GM12878 (cell line): ENCODE results near the gene METAP1. TPM values are rescaled to one million over a fixed set of nuclear protein-coding genes. Genes with fewer than 3 reads are reported as not detected.

Source experiments
- ATAC-seq: fragments of 200-7000 bp; cut with Tn5 transposase; 3 replicates; pipeline ENCODE4 v1.9.1; 2020; ENCODE audit warnings: mild to moderate bottlenecking, moderate library complexity
- BruUV-seq: library from RNA; stranded (reverse); fragments of 400-500 nt; replicated peaks from 2 replicates; lab custom pipeline; 2021; lab: Mats Ljungman, UMichigan
- CTCF ChIA-PET: fragments of 300-600 bp; sonication (Branson Sonifier 250); formaldehyde crosslinking; extraction: SDS; loops from one replicate; lab custom pipeline; 2021; ENCODE audit warnings: inconsistent platforms; lab: Yijun Ruan, JAX
- POLR2A ChIA-PET: fragments of 350-600 bp; formaldehyde crosslinking; extraction: SDS; loops from one replicate; lab custom pipeline; 2021; ENCODE audit warnings: inconsistent platforms; lab: Charles Lee
- RAD21 ChIA-PET: fragments of 300-600 bp; sonication (Branson Sonifier 250); formaldehyde crosslinking; loops from one replicate; lab custom pipeline; 2023; ENCODE audit warnings: antibody characterized with exemption; ENCODE audit not compliant: unreplicated experiment; lab: Charles Lee
- SMC1A ChIA-PET: fragments of 300-600 bp; sonication (Branson Sonifier 250); formaldehyde crosslinking; loops from one replicate; lab custom pipeline; 2023; ENCODE audit not compliant: unreplicated experiment, uncharacterized antibody; lab: Charles Lee
- DNase-seq: peaks from one replicate; pipeline ENCODE4 v3.0.0-alpha.2; 2011; ENCODE audit warnings: low read depth, low spot score
- FAIRE-seq: peaks from 3 replicates; lab custom pipeline; 2011; peaks lifted over from hg19 to GRCh38; lab: Jason Lieb, UNC
- H2AFZ ChIP-seq: 2 replicates; pipeline ENCODE4 v1.6.0; 2011; ENCODE audit warnings: low read depth, low read length, control low read depth; ENCODE audit not compliant: control insufficient read depth
- H3K27ac ChIP-seq: 2 replicates; pipeline ENCODE4 v1.5.1; 2011; ENCODE audit warnings: control low read depth; ENCODE audit not compliant: control insufficient read depth, insufficient read depth
- H3K27me3 ChIP-seq, 2 experiments: replicated peaks in 1 of 2; 2 replicates each; pipeline versions ENCODE4 v1.6.0 to v1.6.1; 2011; ENCODE audit warnings: low read length in 1 of 2; ENCODE audit not compliant: control insufficient read depth in 2 of 2, insufficient read depth in 2 of 2
- H3K36me3 ChIP-seq, 2 experiments: 2 replicates each; pipeline ENCODE4 v1.5.1; 2011; ENCODE audit warnings: low read length in 1 of 2; ENCODE audit not compliant: control insufficient read depth in 2 of 2, insufficient read depth in 2 of 2
- H3K4me1 ChIP-seq: 2 replicates; pipeline ENCODE4 v1.6.1; 2011; ENCODE audit warnings: mild to moderate bottlenecking, low read length, moderate library complexity, mixed read lengths; ENCODE audit not compliant: control insufficient read depth, insufficient read depth
- H3K4me2 ChIP-seq: 2 replicates; pipeline ENCODE4 v1.6.0; 2011; ENCODE audit warnings: control low read depth; ENCODE audit not compliant: control insufficient read depth, insufficient read depth
- H3K4me3 ChIP-seq: fragments of 200-600 bp; sonication (generic); 2 replicates; pipeline ENCODE4 v1.5.1; 2016
- H3K79me2 ChIP-seq: 2 replicates; pipeline ENCODE4 v1.6.0; 2011; ENCODE audit warnings: low read length; ENCODE audit not compliant: control insufficient read depth, insufficient read depth
- H3K9ac ChIP-seq: 2 replicates; pipeline ENCODE4 v1.8.0; 2011; ENCODE audit warnings: low read length, control low read depth, mixed read lengths; ENCODE audit not compliant: control insufficient read depth, insufficient read depth
- H3K9me3 ChIP-seq: replicated peaks from 3 replicates; pipeline ENCODE4 v1.5.1; 2011; ENCODE audit warnings: mild to moderate bottlenecking, low read length; ENCODE audit not compliant: control insufficient read depth, insufficient read depth
- H4K20me1 ChIP-seq: 2 replicates; pipeline ENCODE4 v1.6.0; 2011; ENCODE audit not compliant: control insufficient read depth, insufficient read depth
- CBX5 ChIP-seq: sonication (generic); IDR thresholded peaks from 2 replicates; pipeline ENCODE4 v1.6.1; 2016; ENCODE audit warnings: low read depth, moderate library complexity, mild to moderate bottlenecking, inconsistent platforms
- ETV6 ChIP-seq, 2 experiments: fragments of 450-650 bp in 1 of 2; IDR thresholded peaks in 1 of 2; conservative IDR thresholded peaks in 1 of 2; 2 replicates each; pipeline ENCODE4 v1.6.1; 2014; ENCODE audit warnings: antibody characterized with exemption in 1 of 2, borderline replicate concordance in 1 of 2, low read depth in 1 of 2, mild to moderate bottlenecking in 1 of 2, moderate library complexity in 1 of 2
- HDGF ChIP-seq: fragments of 450-650 bp; IDR thresholded peaks from 2 replicates; pipeline ENCODE4 v1.6.1; 2016; ENCODE audit warnings: antibody characterized with exemption
- IRF4 ChIP-seq: IDR thresholded peaks from 2 replicates; pipeline ENCODE4 v1.6.1; 2011; ENCODE audit warnings: low read depth, low read length
- KAT2A ChIP-seq: conservative IDR thresholded peaks from 2 replicates; pipeline ENCODE4 v1.6.1; 2011; ENCODE audit warnings: low read depth, low read length; ENCODE audit not compliant: control insufficient read depth
- MAX ChIP-seq: IDR thresholded peaks from 2 replicates; pipeline ENCODE4 v1.6.1; 2012; ENCODE audit warnings: low read depth, low read length, improper control_type of control experiment
- RELA ChIP-seq: fragments of 450-650 bp; IDR thresholded peaks from 2 replicates; pipeline ENCODE4 v1.8.0; 2014; ENCODE audit warnings: borderline replicate concordance; ENCODE audit not compliant: partially characterized antibody
- RELB ChIP-seq: fragments of 450-650 bp; IDR thresholded peaks from 2 replicates; pipeline ENCODE4 v1.6.1; 2017; ENCODE audit warnings: low read depth, mild to moderate bottlenecking, moderate library complexity
- RUNX3 ChIP-seq: IDR thresholded peaks from 2 replicates; pipeline ENCODE4 v1.6.1; 2012; ENCODE audit warnings: low read length, inconsistent platforms
- SPI1 ChIP-seq: IDR thresholded peaks from 2 replicates; pipeline ENCODE4 v1.6.1; 2011; ENCODE audit warnings: low read depth, mild to moderate bottlenecking, low read length, moderate library complexity, borderline replicate concordance; ENCODE audit not compliant: insufficient read depth
- SREBF1 ChIP-seq: IDR thresholded peaks from 2 replicates; pipeline ENCODE4 v1.6.1; 2012; ENCODE audit warnings: mild to moderate bottlenecking, low read length
- STAT1 ChIP-seq: fragments of 450-650 bp; conservative IDR thresholded peaks from 2 replicates; pipeline ENCODE4 v1.6.1; 2014; ENCODE audit warnings: antibody characterized with exemption, mild to moderate bottlenecking
- TCF3 ChIP-seq: IDR thresholded peaks from 2 replicates; pipeline ENCODE4 v1.6.1; 2012; ENCODE audit warnings: low read depth, mild to moderate bottlenecking, low read length, borderline replicate concordance; ENCODE audit not compliant: insufficient read depth
- WGBS: methylation state at CpG from one replicate; pipeline ENCODE4 v1.1.6; 2016; ENCODE audit warnings: low lambda C conversion rate; ENCODE audit not compliant: insufficient replicate concordance, insufficient coverage; ENCODE audit errors: missing lambda C conversion rate; 5-methylcytosine and 5-hydroxymethylcytosine counted together
- in situ Hi-C: fragments of 300-500 bp; cut with MboI; formaldehyde crosslinking; loops from 9 replicates; pipeline ENCODE4 v1.14.3; 2018; ENCODE audit warnings: mixed read lengths
- intact Hi-C: fragments of 100-400 bp; cut with micrococcal nuclease; formaldehyde crosslinking; loops from one replicate; pipeline ENCODE4 v1.14.2; 2022; ENCODE audit not compliant: unreplicated experiment
- polyA plus RNA-seq, 11 experiments: library from polyadenylated mRNA; depleted of rRNA in 4 of 11; unstranded in 6 of 11; stranded (reverse) in 5 of 11; fragments of >200 nt; fragmentation: Nextera tagmentation in 4 of 11; fragmentation: Illumina TruSeq in 1 of 11; extraction: Ambion mirVana in 4 of 11; extraction: Trizol in 1 of 11; gene quantifications; 1 replicate in 1 of 11; 2 replicates in 10 of 11; pipeline versions ENCODE4 v1.2.1 to v1.2.3, GENCODE V29; 2011 to 2016; ENCODE audit warnings: inconsistent platforms in 2 of 11, missing spikeins in 2 of 11, low read depth in 1 of 11
- total RNA-seq, 4 experiments: library from RNA; depleted of rRNA in 3 of 4; stranded (reverse); fragments of >200 nt in 3 of 4; fragmentation: Illumina TruSeq in 1 of 4; extraction: Trizol in 1 of 4; gene quantifications; 2 replicates each; pipeline versions ENCODE4 v1.2.1 to v1.2.3, GENCODE V29; 2013 to 2021

Gene METAP1
- total and polyA plus RNA-seq, 10 of the 15 experiments (the other 5 are each of a cell fraction or from before 2014, with no cell fraction given) = 22.7 to 71.4 (median 45.1) TPM

GRCh38 chr4:99052902-99053301 is 57.4 kb downstream of the METAP1 start:
- Histone ChIP-seq H3K9ac (no peak overlapping the region), H3K36me3 (peaks cover 5 to 16% of the 10 kb centered on the region in 2 experiments; a peak in 3 of 4 replicates), H2AFZ (no peak overlapping the region), H3K4me1 (peaks cover 10% of the 10 kb centered on the region), H3K27ac (no peak overlapping the region), H3K79me2 (no peaks in the 10 kb centered on the region), H3K27me3 (no peaks in the 10 kb centered on the region), H3K4me3 (no peak overlapping the region), H4K20me1 (no peaks in the 10 kb centered on the region), H3K9me3 (no peaks in the 10 kb centered on the region), H3K4me2 (no peak overlapping the region)
- ATAC-seq (no peak), DNase-seq (no peak), FAIRE-seq (no peak)
- SMC1A ChIA-PET = interaction anchor here (0.6 to 8.3 kb wide), 4 partner anchors 23 to 56 kb away, joined by 3 to 166 read pairs (median 4); partner anchors contain the start of gene METAP1
- POLR2A ChIA-PET = interaction anchor here (0.6 kb wide), 1 partner anchor 161 kb away, joined by 8 read pairs; no protein-coding TSS in a partner anchor
- no TSS peak for BruUV-seq
- no peak for TF ChIP-seq STAT1
- TF ChIP-seq SPI1 = no peak
- TF ChIP-seq SREBF1 = no peak
- TF ChIP-seq TCF3 = no peak
- CTCF ChIA-PET = interaction anchor here (0.9 to 9.2 kb wide), 2 partner anchors 15 to 53 kb away, joined by 5 to 287 read pairs; partner anchors contain the start of gene METAP1
- RAD21 ChIA-PET = interaction anchor here (1.6 to 5.3 kb wide), 3 partner anchors 26 to 352 kb away, joined by 3 to 103 read pairs (median 5); partner anchors contain the start of gene METAP1
- intact Hi-C loops (loop anchor here (10.0 kb wide), 1 partner anchor 398 kb away; the partner anchor contains the start of gene TSPAN5), in situ Hi-C loops (loop anchor here (5.0 to 10.0 kb wide), 2 partner anchors 56 to 908 kb away; partner anchors contain the start of genes METAP1 and STPG2)

GRCh38 chr4:99054428-99054994 is 59.0 kb downstream of the METAP1 start:
- Histone ChIP-seq H3K27me3 (no peaks in the 10 kb centered on the region), H2AFZ (no peak overlapping the region), H3K9ac (no peak overlapping the region), H3K9me3 (no peaks in the 10 kb centered on the region), H3K27ac (no peak overlapping the region), H3K36me3 (peaks cover 5 to 15% of the 10 kb centered on the region in 2 experiments; a peak in 3 of 4 replicates), H3K4me1 (peaks cover 10% of the 10 kb centered on the region), H3K79me2 (no peaks in the 10 kb centered on the region), H4K20me1 (no peaks in the 10 kb centered on the region), H3K4me2 (no peak overlapping the region), H3K4me3 (no peak overlapping the region)
- ChIA-PET RAD21 (interaction anchor here (0.9 to 5.3 kb wide), 7 partner anchors 28 to 587 kb away, joined by 3 to 103 read pairs (median 5); partner anchors contain the start of gene METAP1), POLR2A (interaction anchor here (1.1 kb wide), 1 partner anchor 59 kb away, joined by 4 read pairs; the partner anchor contains the start of gene METAP1), SMC1A (interaction anchor here (0.6 to 8.3 kb wide), 9 partner anchors 22 to 748 kb away, joined by 3 to 166 read pairs (median 4); partner anchors contain the start of gene METAP1), CTCF (interaction anchor here (0.7 to 9.2 kb wide), 6 partner anchors 19 to 587 kb away, joined by 3 to 287 read pairs (median 5); partner anchors contain the start of gene METAP1)
- peak; percentile 79 for ATAC-seq
- intact Hi-C loops (loop anchor here (10.0 kb wide), 1 partner anchor 400 kb away; the partner anchor contains the start of gene TSPAN5), in situ Hi-C loops (loop anchor here (5.0 to 10.0 kb wide), 2 partner anchors 57 to 910 kb away; partner anchors contain the start of genes METAP1 and STPG2)
- 15% methylated on average over 3 of the region's 3 CpGs for WGBS
- DNase-seq = peak; percentile 26
- no TSS peak for BruUV-seq
- no peak for FAIRE-seq
- TF ChIP-seq MAX (no peak), ETV6 (conservative IDR thresholded peaks at IDR 0.05 in 1 of 2, IDR thresholded peaks at IDR 0.05 in 1 of 2; ENCODE audit: borderline replicate concordance in 1 of 2, low read depth in 1 of 2) (peak in 1 of 2 experiments; percentile 40; a peak in 1 of 4 replicates), RUNX3 (peak; percentile 34; the same call in 1 of the 2 replicates), IRF4 (peak; percentile 60; the same call in 1 of the 2 replicates), RELA (no peak), CBX5 (no peak), KAT2A (no peak), RELB (0 out of 2 replicates have a peak, but pooled peaks have one; percentile 26), HDGF (no peak), SPI1 (no peak)
